HCT116 (cell line): ENCODE data around the gene LIPM. TPM values are rescaled to one million over a fixed set of nuclear protein-coding genes. Genes with fewer than 3 reads are reported as not detected.

ENCODE experiments used
- ATAC-seq: fragments of 200-7000 bp; cut with Tn5 transposase; 2 replicates; pipeline ENCODE4 v1.9.1; 2020; ENCODE audit warnings: mild to moderate bottlenecking, moderate library complexity
- BruUV-seq: library from RNA; stranded (reverse); fragments of 400-500 nt; replicated peaks from 2 replicates; lab custom pipeline; 2021; lab: Mats Ljungman, UMichigan
- CTCF ChIA-PET: fragments of 300-600 bp; sonication (Branson Sonifier 250); formaldehyde crosslinking; loops from one replicate; lab custom pipeline; 2021; ENCODE audit warnings: antibody characterized with exemption; lab: Charles Lee
- POLR2A ChIA-PET: fragments of 300-600, 350-600 bp; sonication (Branson Sonifier 250); formaldehyde crosslinking; loops from one replicate; lab custom pipeline; 2021; ENCODE audit warnings: antibody characterized with exemption; lab: Charles Lee
- RAD21 ChIA-PET, 2 experiments: fragments of 300-600 bp; sonication (Branson Sonifier 250); formaldehyde crosslinking; loops; one replicate each; lab custom pipeline; 2023; ENCODE audit warnings: low total read pairs in 2 of 2; ENCODE audit not compliant: uncharacterized antibody in 2 of 2, unreplicated experiment in 2 of 2, low non-redundant PET in 1 of 2; lab: Charles Lee
- DNase-seq: peaks from one replicate; pipeline ENCODE4 v3.0.0-alpha.2; 2010; ENCODE audit warnings: low read depth, low spot score
- H2AFZ ChIP-seq: fragments of 200-600 bp; shearing (Covaris generic), sonication (generic); 2 replicates; pipeline ENCODE4 v1.6.1; 2017; ENCODE audit warnings: low read depth, mixed run types, mixed read lengths, antibody characterized with exemption, low read length; ENCODE audit not compliant: poor library complexity, severe bottlenecking
- H3K27ac ChIP-seq: 2 replicates; pipeline ENCODE4 v1.5.1; 2012; ENCODE audit warnings: low read depth, low read length
- H3K27me3 ChIP-seq: fragments of 200-600 bp; sonication (generic); 2 replicates; pipeline ENCODE4 v1.6.1; 2016; ENCODE audit warnings: mixed run types, low read length, mixed read lengths; ENCODE audit not compliant: insufficient read depth
- H3K36me3 ChIP-seq, 2 experiments: fragments of 200-500 bp in 1 of 2; fragments of 200-600 bp in 1 of 2; sonication (Bioruptor generic) in 1 of 2; sonication (generic) in 1 of 2; 2 replicates each; pipeline versions ENCODE4 v1.5.1 to v1.6.1; 2014 to 2016; ENCODE audit warnings: low read length in 2 of 2, inconsistent platforms in 1 of 2, mixed read lengths in 1 of 2, mixed run types in 1 of 2; ENCODE audit not compliant: insufficient read depth in 2 of 2, control insufficient read depth in 1 of 2
- H3K4me1 ChIP-seq, 2 experiments: fragments of 200-600 bp in 1 of 2; sonication (generic) in 1 of 2; 2 replicates each; pipeline versions ENCODE4 v1.5.1 to v1.6.1; 2012 to 2017; ENCODE audit warnings: low read length in 2 of 2, inconsistent platforms in 1 of 2, mild to moderate bottlenecking in 1 of 2, mixed read lengths in 1 of 2, mixed run types in 1 of 2, moderate library complexity in 1 of 2; ENCODE audit not compliant: insufficient read depth in 2 of 2, control insufficient read depth in 1 of 2
- H3K4me2 ChIP-seq: fragments of 200-600 bp; sonication (generic); 2 replicates; pipeline ENCODE4 v1.6.1; 2017; ENCODE audit warnings: mixed run types, low read length, mixed read lengths
- H3K4me3 ChIP-seq, 2 experiments: fragments of 200-600 bp in 1 of 2; sonication (generic) in 1 of 2; replicated peaks in 1 of 2; 2 replicates each; pipeline ENCODE4 v1.5.1; 2011 to 2016; ENCODE audit warnings: low read length in 2 of 2, control low read depth in 1 of 2, low read depth in 1 of 2, mild to moderate bottlenecking in 1 of 2, mixed read lengths in 1 of 2, mixed run types in 1 of 2
- H3K79me2 ChIP-seq: fragments of 200-600 bp; sonication (generic); 2 replicates; pipeline ENCODE4 v1.6.1; 2017; ENCODE audit warnings: mild to moderate bottlenecking, mixed run types, low read length, moderate library complexity, mixed read lengths; ENCODE audit not compliant: insufficient read depth
- H3K9ac ChIP-seq: fragments of 200-600 bp; sonication (generic); 2 replicates; pipeline ENCODE4 v1.6.1; 2016; ENCODE audit warnings: low read length, mixed read lengths
- H3K9me2 ChIP-seq: fragments of 200-600 bp; sonication (generic), shearing (Covaris generic); 2 replicates; pipeline ENCODE4 v1.6.1; 2017; ENCODE audit warnings: mixed run types, mild to moderate bottlenecking, moderate library complexity; ENCODE audit not compliant: insufficient read depth
- H3K9me3 ChIP-seq, 2 experiments: fragments of 200-500 bp in 1 of 2; fragments of 200-600 bp in 1 of 2; sonication (Bioruptor generic) in 1 of 2; sonication (generic) in 1 of 2; 2 replicates each; pipeline ENCODE4 v1.6.1; 2014 to 2017; ENCODE audit warnings: low read length in 2 of 2, mixed read lengths in 2 of 2, inconsistent platforms in 1 of 2, low read depth in 1 of 2, mild to moderate bottlenecking in 1 of 2, mixed run types in 1 of 2, moderate library complexity in 1 of 2; ENCODE audit not compliant: control insufficient read depth in 1 of 2, insufficient read depth in 1 of 2
- H4K20me1 ChIP-seq: fragments of 200-600 bp; sonication (generic), shearing (Covaris generic); 2 replicates; pipeline ENCODE4 v1.6.1; 2017; ENCODE audit warnings: mixed run types, mild to moderate bottlenecking, moderate library complexity; ENCODE audit not compliant: insufficient read depth
- CBX3 ChIP-seq: IDR thresholded peaks from 2 replicates; pipeline ENCODE4 v1.6.1; 2012; ENCODE audit warnings: low read depth
- CEBPB ChIP-seq: IDR thresholded peaks from 2 replicates; pipeline ENCODE4 v1.6.1; 2012; ENCODE audit warnings: low read depth
- EGR1 ChIP-seq: IDR thresholded peaks from 2 replicates; pipeline ENCODE4 v1.6.1; 2012; ENCODE audit warnings: low read depth
- ELF1 ChIP-seq: IDR thresholded peaks from 2 replicates; pipeline ENCODE4 v1.6.1; 2012; ENCODE audit warnings: low read depth, borderline replicate concordance
- EZH2 ChIP-seq: fragments of 200-600 bp; sonication (generic); IDR thresholded peaks from 2 replicates; pipeline ENCODE4 v1.6.1; 2017; ENCODE audit warnings: antibody characterized with exemption, mixed run types
- EZH2phosphoT487 ChIP-seq: fragments of 200-600 bp; IDR thresholded peaks from 2 replicates; pipeline ENCODE4 v1.6.1; 2018; ENCODE audit warnings: antibody characterized with exemption, borderline replicate concordance
- FOSL1 ChIP-seq: IDR thresholded peaks from 2 replicates; pipeline ENCODE4 v1.6.1; 2012; ENCODE audit warnings: low read depth
- POLR2A ChIP-seq: IDR thresholded peaks from 2 replicates; pipeline ENCODE4 v1.7.0; 2011; ENCODE audit warnings: borderline replicate concordance; ENCODE audit not compliant: insufficient read depth, insufficient read length; ENCODE audit errors: extremely low read depth
- POLR2AphosphoS5 ChIP-seq: IDR thresholded peaks from 2 replicates; pipeline ENCODE4 v1.6.1; 2011; ENCODE audit warnings: mild to moderate bottlenecking, low read depth, low read length, moderate library complexity
- REST ChIP-seq: IDR thresholded peaks from 2 replicates; pipeline ENCODE4 v1.6.1; 2012; ENCODE audit warnings: low read depth
- SIN3A ChIP-seq: IDR thresholded peaks from 2 replicates; pipeline ENCODE4 v1.6.1; 2012; ENCODE audit warnings: low read depth
- SRF ChIP-seq: IDR thresholded peaks from 2 replicates; pipeline ENCODE4 v1.6.1; 2012; ENCODE audit warnings: low read depth
- YY1 ChIP-seq: IDR thresholded peaks from 2 replicates; pipeline ENCODE4 v1.6.1; 2011; ENCODE audit warnings: low read length, low read depth, moderate library complexity, mild to moderate bottlenecking; ENCODE audit not compliant: insufficient replicate concordance; ENCODE audit errors: extremely low read depth
- ZFX ChIP-seq: fragments of 450-650 bp; IDR thresholded peaks from 2 replicates; pipeline ENCODE4 v1.6.1; 2017
- ZNF274 ChIP-seq: fragments of 200-500 bp; sonication (Bioruptor generic); IDR thresholded peaks from 2 replicates; pipeline ENCODE4 v1.6.1; 2014; ENCODE audit warnings: mild to moderate bottlenecking, low read depth, low read length, inconsistent platforms
- intact Hi-C: fragments of 100-400 bp; cut with micrococcal nuclease; formaldehyde crosslinking; loops from 2 replicates; pipeline ENCODE4 v1.10.0; 2022
- total RNA-seq: library from RNA; stranded (reverse); gene quantifications from one replicate; pipeline ENCODE4 v1.2.1, GENCODE V29; 2021; ENCODE audit not compliant: unreplicated experiment
- TF ChIP-seq, protein P1 (sequence below): IDR thresholded peaks from 2 replicates; pipeline ENCODE4 v1.6.1; 2012
- TF ChIP-seq, protein P2 (sequence below), 3 experiments: fragments of 200-600 bp in 1 of 3; sonication (generic) in 1 of 3; IDR thresholded peaks in 2 of 3; conservative IDR thresholded peaks in 1 of 3; 2 replicates each; pipeline ENCODE4 v1.5.1; 2012 to 2017; ENCODE audit warnings: low read depth in 2 of 3, low read length in 2 of 3, antibody characterized with exemption in 1 of 3, borderline replicate concordance in 1 of 3, control low read depth in 1 of 3, mild to moderate bottlenecking in 1 of 3, mixed read lengths in 1 of 3, mixed run types in 1 of 3, moderate library complexity in 1 of 3; ENCODE audit not compliant: insufficient read depth in 1 of 3
- TF ChIP-seq, protein P3 (sequence below): IDR thresholded peaks from 2 replicates; pipeline ENCODE4 v1.6.1; 2011; ENCODE audit warnings: mild to moderate bottlenecking, low read length, moderate library complexity; ENCODE audit not compliant: insufficient replicate concordance; ENCODE audit errors: extremely low read depth
- TF ChIP-seq, protein P4 (sequence below): IDR thresholded peaks from 2 replicates; pipeline ENCODE4 v1.6.1; 2012

The LIPM gene
- total RNA-seq, 1 experiment from 2014 or later = not detected

GRCh38 chr10:88810196-88810961 is 7.8 kb downstream of the LIPM start:
- H3K27me3 ChIP-seq = no peaks in the 10 kb centered on the region
- no peaks in the 10 kb centered on the region for H3K9me3 ChIP-seq
- ATAC-seq (peak; percentile 98), DNase-seq (peak; percentile 60)
- CTCF ChIA-PET = interaction anchor here (0.7 to 3.5 kb wide), 7 partner anchors 11 to 901 kb away, joined by 3 to 26 read pairs (median 4); no protein-coding TSS in a partner anchor
- RAD21 ChIA-PET = interaction anchor here (0.7 to 0.8 kb wide), 4 partner anchors 79 to 246 kb away, joined by 3 to 6 read pairs (median 4); no protein-coding TSS in a partner anchor
- no peak overlapping the region for H3K27ac ChIP-seq
- H2AFZ ChIP-seq = peak overlapping the region; percentile 55
- H3K36me3 ChIP-seq = no peaks in the 10 kb centered on the region
- H3K9me2 ChIP-seq = no peaks in the 10 kb centered on the region
- no peak overlapping the region for H3K9ac ChIP-seq
- intact Hi-C loops = loop anchor here (1.0 to 5.0 kb wide), 3 partner anchors 122 to 245 kb away; partner anchors contain the start of gene RNLS
- no peak overlapping the region for H3K4me3 ChIP-seq
- BruUV-seq = no TSS peak
- no peaks in the 10 kb centered on the region for H4K20me1 ChIP-seq
- no peak overlapping the region for H3K4me2 ChIP-seq
- no peaks in the 10 kb centered on the region for H3K79me2 ChIP-seq
- H3K4me1 ChIP-seq = no peaks in the 10 kb centered on the region
- POLR2A ChIA-PET = no interaction called here
- TF ChIP-seq EZH2phosphoT487 (no peak), CBX3 (peak; percentile 47), ELF1 (no peak), SIN3A (no peak), POLR2AphosphoS5 (no peak), FOSL1 (no peak), SRF (no peak), ZNF274 (no peak), ZFX (no peak), CEBPB (no peak), POLR2A (no peak), EGR1 (no peak), EZH2 (no peak), REST (no peak), YY1 (no peak)
- TF ChIP-seq, protein P1, sequence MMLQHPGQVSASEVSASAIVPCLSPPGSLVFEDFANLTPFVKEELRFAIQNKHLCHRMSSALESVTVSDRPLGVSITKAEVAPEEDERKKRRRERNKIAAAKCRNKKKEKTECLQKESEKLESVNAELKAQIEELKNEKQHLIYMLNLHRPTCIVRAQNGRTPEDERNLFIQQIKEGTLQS = no peak
- TF ChIP-seq, protein P2, sequence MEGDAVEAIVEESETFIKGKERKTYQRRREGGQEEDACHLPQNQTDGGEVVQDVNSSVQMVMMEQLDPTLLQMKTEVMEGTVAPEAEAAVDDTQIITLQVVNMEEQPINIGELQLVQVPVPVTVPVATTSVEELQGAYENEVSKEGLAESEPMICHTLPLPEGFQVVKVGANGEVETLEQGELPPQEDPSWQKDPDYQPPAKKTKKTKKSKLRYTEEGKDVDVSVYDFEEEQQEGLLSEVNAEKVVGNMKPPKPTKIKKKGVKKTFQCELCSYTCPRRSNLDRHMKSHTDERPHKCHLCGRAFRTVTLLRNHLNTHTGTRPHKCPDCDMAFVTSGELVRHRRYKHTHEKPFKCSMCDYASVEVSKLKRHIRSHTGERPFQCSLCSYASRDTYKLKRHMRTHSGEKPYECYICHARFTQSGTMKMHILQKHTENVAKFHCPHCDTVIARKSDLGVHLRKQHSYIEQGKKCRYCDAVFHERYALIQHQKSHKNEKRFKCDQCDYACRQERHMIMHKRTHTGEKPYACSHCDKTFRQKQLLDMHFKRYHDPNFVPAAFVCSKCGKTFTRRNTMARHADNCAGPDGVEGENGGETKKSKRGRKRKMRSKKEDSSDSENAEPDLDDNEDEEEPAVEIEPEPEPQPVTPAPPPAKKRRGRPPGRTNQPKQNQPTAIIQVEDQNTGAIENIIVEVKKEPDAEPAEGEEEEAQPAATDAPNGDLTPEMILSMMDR (IDR thresholded peaks at IDR 0.05 in 2 of 3, conservative IDR thresholded peaks at IDR 0.05 in 1 of 3; ENCODE audit: borderline replicate concordance in 1 of 3, insufficient read depth in 1 of 3, low read depth in 2 of 3, low read length in 2 of 3) = peak; percentile 83 to 86 (median 84)
- TF ChIP-seq, protein P3, sequence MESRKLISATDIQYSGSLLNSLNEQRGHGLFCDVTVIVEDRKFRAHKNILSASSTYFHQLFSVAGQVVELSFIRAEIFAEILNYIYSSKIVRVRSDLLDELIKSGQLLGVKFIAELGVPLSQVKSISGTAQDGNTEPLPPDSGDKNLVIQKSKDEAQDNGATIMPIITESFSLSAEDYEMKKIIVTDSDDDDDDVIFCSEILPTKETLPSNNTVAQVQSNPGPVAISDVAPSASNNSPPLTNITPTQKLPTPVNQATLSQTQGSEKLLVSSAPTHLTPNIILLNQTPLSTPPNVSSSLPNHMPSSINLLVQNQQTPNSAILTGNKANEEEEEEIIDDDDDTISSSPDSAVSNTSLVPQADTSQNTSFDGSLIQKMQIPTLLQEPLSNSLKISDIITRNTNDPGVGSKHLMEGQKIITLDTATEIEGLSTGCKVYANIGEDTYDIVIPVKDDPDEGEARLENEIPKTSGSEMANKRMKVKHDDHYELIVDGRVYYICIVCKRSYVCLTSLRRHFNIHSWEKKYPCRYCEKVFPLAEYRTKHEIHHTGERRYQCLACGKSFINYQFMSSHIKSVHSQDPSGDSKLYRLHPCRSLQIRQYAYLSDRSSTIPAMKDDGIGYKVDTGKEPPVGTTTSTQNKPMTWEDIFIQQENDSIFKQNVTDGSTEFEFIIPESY = no peak
- TF ChIP-seq, protein P4, sequence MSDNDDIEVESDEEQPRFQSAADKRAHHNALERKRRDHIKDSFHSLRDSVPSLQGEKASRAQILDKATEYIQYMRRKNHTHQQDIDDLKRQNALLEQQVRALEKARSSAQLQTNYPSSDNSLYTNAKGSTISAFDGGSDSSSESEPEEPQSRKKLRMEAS = peak; percentile 56; the same call in 1 of the 2 replicates
